HG03159 (cell line): Measurements from ENCODE around the gene CPS1.

Experiments
- ATAC-seq: cut with Tn5 transposase; IDR thresholded peaks from one replicate; pipeline ENCODE4 v1.9.1; 2021; ENCODE audit warnings: mild to moderate bottlenecking, moderate library complexity; ENCODE audit not compliant: unreplicated experiment

Gene CPS1

GRCh38 chr2:210556329-210556980, at the start of gene CPS1:
Gene CPS1, plus strand, starts transcription at chr2:210556599. Its CDS starts 135 bp downstream, at chr2:210556734.
- no peak for ATAC-seq

- ATAC-seq, result no peak
Measured at GRCh38 chr2:210515911-210516310, 40.5 kb upstream of the CPS1 start.

GRCh38 chr2:210517264-210517663, 39.1 kb upstream of the CPS1 start:
- no peak for ATAC-seq

- no peak for ATAC-seq
Measured at GRCh38 chr2:210519594-210519993, 36.8 kb upstream of the CPS1 start.

DNA sequence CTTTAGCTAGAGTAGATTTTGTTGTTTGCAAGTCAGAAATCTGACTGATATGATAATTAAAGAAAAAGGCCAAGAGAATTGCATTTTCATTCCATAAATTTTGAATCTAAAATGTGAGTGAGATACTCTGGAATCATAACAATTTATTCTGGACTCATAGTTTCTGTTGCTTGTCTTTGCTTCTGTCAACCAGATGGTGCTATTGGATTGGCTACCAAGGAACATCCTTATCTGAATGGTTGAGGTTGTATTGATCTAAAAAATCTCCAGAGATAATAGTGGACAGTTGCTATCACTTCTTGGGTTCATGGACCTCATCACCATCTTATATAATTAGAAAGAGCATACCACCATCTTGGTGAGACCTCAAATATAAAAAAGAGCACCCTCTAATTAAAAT, 34.0 kb upstream of the CPS1 start:
- ATAC-seq, result no peak

- ATAC-seq, result no peak
Measured at GRCh38 chr2:210523650-210524289, 32.6 kb upstream of the CPS1 start.

- ATAC-seq, result no peak
Measured at GRCh38 chr2:210524533-210524932, 31.9 kb upstream of the CPS1 start.

- ATAC-seq, result peak; percentile 72
Measured at GRCh38 chr2:210527286-210527685, 29.1 kb upstream of the CPS1 start.

- no peak for ATAC-seq
Measured at GRCh38 chr2:210528716-210529115, 27.7 kb upstream of the CPS1 start.

GRCh38 chr2:210531050-210531449, 25.3 kb upstream of the CPS1 start:
- no peak for ATAC-seq

DNA sequence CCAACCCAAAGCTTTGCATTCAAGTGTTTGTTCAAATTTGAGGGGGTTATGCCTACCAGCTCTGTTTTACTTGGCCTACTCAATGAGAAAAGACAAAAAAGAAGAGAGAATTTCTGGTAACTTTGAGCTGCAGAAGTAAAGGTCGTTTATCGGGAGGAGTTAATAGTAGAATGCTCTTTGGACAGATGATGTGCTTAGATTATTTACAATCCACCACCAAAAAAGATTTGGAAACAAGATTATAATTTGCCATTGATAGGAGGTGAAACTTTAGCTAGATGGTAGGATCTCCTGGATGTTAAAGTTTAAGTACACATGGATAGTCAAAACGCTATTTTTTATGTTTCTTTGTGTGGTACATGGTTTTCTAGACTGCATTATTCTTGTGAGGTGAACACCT, 24.9 kb upstream of the CPS1 start:
- no peak for ATAC-seq

- no peak for ATAC-seq
Measured at GRCh38 chr2:210533389-210533788, 23.0 kb upstream of the CPS1 start.

GRCh38 chr2:210534879-210535278, 21.5 kb upstream of the CPS1 start:
- no peak for ATAC-seq

DNA sequence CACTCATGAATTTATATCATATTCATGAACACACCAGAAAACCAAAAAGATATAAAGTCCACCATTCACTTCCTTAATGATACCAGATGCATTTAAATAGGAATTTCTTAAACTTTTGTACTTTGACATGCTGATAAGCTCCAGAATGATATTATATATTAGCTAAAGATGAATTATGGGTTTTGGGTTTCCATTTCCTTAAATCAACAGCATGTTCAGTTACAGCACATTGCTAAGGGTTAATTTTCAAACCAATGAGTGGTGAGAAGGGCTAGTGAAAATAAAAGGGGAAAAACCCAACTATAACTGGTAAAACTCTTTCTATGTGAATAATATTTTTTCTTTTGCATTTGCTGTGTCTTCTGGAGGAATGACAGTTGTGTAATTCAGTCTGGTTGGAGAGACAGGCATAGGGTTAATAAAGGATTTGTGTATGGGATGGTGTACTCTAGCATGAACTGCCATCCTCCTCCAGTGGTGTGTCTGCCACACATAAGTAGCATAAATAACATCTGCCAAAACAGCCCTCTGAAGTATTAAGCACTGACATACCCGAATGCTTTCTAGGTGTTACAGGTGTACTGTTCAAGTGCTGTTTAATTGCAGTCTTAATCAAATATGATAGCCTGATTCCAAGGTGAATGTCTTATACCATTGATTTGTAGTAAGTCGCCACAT, 19.3 kb upstream of the CPS1 start:
- peak; percentile 53 for ATAC-seq

DNA sequence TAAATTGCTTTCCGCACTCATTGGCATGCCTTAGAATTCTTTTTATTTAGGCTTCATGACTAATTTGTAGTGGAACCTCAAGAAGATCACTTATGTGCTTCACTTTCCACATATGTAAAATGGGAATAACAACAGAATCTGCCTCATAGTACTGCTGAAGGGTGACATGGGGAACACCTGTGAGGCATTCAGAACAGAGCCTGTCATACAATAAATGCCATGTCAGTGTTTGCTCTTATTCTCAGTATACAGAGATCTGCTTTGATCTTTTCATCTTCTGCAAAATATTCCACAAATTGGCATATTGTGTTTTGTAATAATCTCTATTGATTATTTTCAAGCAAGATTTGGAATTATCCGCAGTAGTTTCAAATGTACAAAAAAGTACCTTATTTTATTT, 17.4 kb upstream of the CPS1 start:
- no peak for ATAC-seq

- no peak for ATAC-seq
Measured at GRCh38 chr2:210539578-210540416, 16.6 kb upstream of the CPS1 start.

DNA sequence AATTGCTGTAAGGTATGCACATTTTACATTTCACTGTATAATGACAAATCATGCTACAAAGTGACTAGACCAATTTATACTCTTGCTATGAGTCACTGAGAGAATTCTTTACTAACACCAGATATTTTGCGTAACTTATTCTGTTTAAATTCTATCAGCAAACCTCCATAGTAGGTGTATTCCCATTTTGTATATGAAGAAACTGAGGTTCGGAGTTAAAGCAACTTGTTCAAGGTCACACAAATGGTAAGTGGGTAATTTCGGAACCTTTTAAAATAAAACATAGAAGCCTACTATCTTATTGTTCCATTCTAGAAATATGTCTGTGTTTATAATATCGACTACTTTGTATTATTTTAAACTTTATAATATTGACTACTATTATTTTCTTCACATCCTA, 15.9 kb upstream of the CPS1 start:
- no peak for ATAC-seq

DNA sequence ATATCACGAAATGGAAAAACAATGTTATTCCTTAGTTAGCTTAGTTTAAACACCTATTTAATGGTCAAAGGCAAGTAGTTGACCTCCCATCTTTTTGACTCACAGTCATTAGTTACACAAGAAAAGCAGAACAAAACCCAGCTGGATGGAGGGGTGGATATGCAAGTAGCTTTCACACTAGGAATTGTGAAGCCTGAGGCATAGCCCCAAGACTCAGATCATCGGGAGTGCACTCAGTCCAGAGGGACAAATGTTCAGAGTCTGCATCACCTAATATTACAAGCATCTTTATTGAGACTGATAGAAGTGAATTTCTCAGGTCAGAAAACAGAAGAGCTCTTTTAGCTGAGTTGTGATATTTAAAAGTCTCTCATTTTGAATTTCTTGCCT, 15.5 kb upstream of the CPS1 start:
- no peak for ATAC-seq

DNA sequence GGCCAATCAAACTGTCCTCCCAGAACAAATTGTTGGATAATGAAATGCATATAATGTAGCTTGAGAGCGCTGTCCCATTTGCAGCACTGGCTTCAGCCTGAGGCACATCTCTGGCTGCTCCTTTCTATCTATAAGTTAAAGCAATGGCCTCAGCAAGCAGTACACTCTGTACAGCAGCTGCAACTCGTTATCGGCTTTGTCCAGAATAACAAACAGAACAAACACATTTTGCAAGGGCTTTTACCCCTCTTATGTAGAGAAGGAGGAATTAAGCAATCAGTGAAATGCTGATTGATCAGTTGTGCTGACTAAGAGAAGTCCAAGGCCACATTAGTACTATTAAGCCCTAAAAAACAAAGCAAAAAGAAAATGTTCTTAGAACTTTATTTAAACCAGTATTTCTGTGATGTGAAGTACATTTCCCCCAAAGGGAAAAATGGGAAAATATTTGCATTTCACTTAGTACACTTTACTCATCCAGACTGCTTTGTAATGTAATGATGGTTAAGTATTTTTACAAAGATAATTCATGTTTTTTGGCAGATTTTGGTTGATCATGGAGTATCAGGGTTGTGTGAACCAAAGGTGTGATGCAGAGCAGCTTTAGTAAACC, 15.0 kb upstream of the CPS1 start:
- no peak for ATAC-seq

DNA sequence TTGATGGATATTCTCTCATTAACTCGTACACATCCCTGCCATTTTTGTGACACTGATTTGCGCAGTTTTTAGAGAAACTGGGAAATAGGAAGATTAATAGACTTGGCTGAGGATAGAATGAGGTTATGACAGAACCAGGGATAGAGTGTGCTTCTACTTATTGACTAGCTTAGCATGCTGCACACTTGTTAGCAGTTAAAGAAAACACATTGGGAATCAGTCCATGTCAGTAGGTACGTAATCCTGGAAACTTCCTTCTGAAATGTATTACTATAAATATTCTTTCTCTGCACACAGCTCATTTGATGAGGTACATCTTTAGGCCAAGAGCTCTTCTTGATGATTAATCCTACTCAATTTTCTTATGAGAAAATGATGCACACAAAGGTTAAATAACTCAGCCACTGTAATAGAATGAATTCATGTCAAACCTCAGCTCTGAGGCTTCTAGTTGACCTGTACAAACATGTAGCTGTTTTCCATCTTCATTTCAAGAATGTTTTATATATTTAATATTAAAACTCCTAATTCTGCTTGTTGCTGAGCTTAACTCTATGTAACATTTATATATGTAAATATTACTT, 12.3 kb upstream of the CPS1 start:
- no peak for ATAC-seq

DNA sequence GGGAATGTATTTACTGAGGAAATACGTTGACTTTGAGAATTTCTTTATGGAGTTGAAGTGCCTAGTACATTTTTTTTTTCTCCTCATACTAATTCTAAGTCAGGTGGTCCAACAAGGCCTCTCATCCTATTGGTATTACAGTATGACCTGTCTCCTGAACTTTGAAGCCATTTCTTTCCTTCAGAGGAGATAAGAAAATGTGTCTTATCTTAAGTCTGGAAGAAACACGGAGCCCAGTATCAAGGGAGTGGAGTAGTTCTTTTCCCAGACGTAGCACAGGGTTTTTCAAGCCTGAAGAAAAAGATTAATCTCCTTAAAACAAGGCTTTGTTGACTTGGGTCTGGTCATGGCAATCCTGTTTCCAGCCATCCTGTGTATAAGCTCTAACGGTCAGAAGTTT, 11.6 kb upstream of the CPS1 start:
- ATAC-seq, result no peak
